Measurements from ENCODE around the gene JADE2.
A peak's percentile ranks its signal among the peaks of the same experiment; 100 is the strongest.

GRCh38 chr5:134510970-134511795 lies 14.3 kb upstream of the JADE2 start:
- TF ChIP-seq CTCF (IDR thresholded peaks at IDR 0.05) (no peak), POLR2AphosphoS5 (IDR thresholded peaks at IDR 0.05) (peak in 1 of 2 donors; percentile 23), POLR2A (IDR thresholded peaks at IDR 0.05) (no peak)

Measured in upper lobe of left lung (tissue), 4 donors.